Measurements from ENCODE around the gene FILIP1L.

The FILIP1L gene

GRCh38 chr3:99878005-99878404, 236.3 kb downstream of the FILIP1L start:
- no peak for DNase-seq

GRCh38 chr3:99877031-99877579, 237.2 kb downstream of the FILIP1L start:
- DNase-seq, result no peak

- DNase-seq, result peak; percentile 59
Observed at GRCh38 chr3:99875929-99876841, 238.1 kb downstream of the FILIP1L start.

- no peak for DNase-seq
Observed at GRCh38 chr3:99875581-99875928, 238.7 kb downstream of the FILIP1L start.

GRCh38 chr3:99874237-99875002, 239.9 kb downstream of the FILIP1L start:
- no peak for DNase-seq

- DNase-seq, result no peak
Observed at GRCh38 chr3:99873269-99874102, 240.8 kb downstream of the FILIP1L start.

GRCh38 chr3:99872923-99873254, 241.4 kb downstream of the FILIP1L start:
- DNase-seq, result no peak

- no peak for DNase-seq
Observed at GRCh38 chr3:99871231-99872045, 242.9 kb downstream of the FILIP1L start.

- DNase-seq, result no peak
Observed at GRCh38 chr3:99870712-99871111, 243.6 kb downstream of the FILIP1L start.

- DNase-seq, result no peak
Observed at GRCh38 chr3:99869621-99870020, 244.7 kb downstream of the FILIP1L start.

GRCh38 chr3:99868311-99868646, 246.0 kb downstream of the FILIP1L start:
- DNase-seq, result no peak

GRCh38 chr3:99867594-99868310, 246.5 kb downstream of the FILIP1L start:
- DNase-seq, result no peak

- DNase-seq, result no peak
Observed at GRCh38 chr3:99866261-99866761, 248.0 kb downstream of the FILIP1L start.

- DNase-seq, result no peak
Observed at GRCh38 chr3:99865321-99865720, 249.0 kb downstream of the FILIP1L start.

- no peak for DNase-seq
Observed at GRCh38 chr3:99864289-99864688, 250.0 kb downstream of the FILIP1L start.

GRCh38 chr3:99863588-99863987, 250.7 kb downstream of the FILIP1L start:
- DNase-seq, result no peak

- DNase-seq, result no peak
Observed at GRCh38 chr3:99863002-99863401, 251.3 kb downstream of the FILIP1L start.

GRCh38 chr3:99862208-99862607, 252.1 kb downstream of the FILIP1L start:
- no peak for DNase-seq

GRCh38 chr3:99861216-99861615, 253.1 kb downstream of the FILIP1L start:
- DNase-seq, result no peak

- no peak for DNase-seq
Observed at GRCh38 chr3:99859825-99860224, 254.5 kb downstream of the FILIP1L start.

GRCh38 chr3:99858469-99858868, 255.8 kb downstream of the FILIP1L start:
- DNase-seq, result no peak

All from NCI-H1092 (cell line).